H54 (cell line): ENCODE results near the gene NDUFS5.
"Not testable (repeated sequence)": the region's sequence is repeated elsewhere in the genome, so short reads cannot be mapped to it uniquely, and the experiment has no call there.

Experiments used
- DNase-seq: peaks from one replicate; pipeline ENCODE4 v3.0.0; 2011; ENCODE audit warnings: low spot score, mixed read lengths; ENCODE audit not compliant: insufficient read length
- FAIRE-seq: peaks from 3 replicates; lab custom pipeline; 2011; peaks lifted over from hg19 to GRCh38; lab: Jason Lieb, UNC
- POLR2A ChIP-seq: IDR thresholded peaks from 2 replicates; pipeline ENCODE4 v1.6.1; 2011; ENCODE audit warnings: low read depth, mild to moderate bottlenecking, low read length

The NDUFS5 gene

DNA sequence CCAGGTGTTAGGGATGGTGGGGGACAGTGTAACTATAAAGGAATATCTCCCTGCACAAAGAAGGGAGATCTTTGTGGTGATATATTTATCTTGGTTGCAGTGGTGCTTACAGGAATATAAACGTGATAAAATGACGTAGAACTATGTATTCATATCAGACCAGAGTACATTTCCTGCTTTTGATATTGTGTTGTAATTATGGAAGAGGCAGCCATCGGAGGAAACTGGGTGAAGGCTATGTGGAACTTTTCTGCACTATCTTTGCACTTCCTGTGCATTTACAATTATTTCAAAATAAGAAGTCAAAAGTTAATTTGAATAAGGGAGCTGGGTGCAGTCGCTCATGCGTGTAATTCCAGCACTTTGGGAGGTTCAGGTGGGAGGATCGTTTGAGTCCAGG is 37.6 kb downstream of the NDUFS5 start:
- no peak for TF ChIP-seq POLR2A
- DNase-seq (no peak), FAIRE-seq (no peak)

GRCh38 chr1:39065542-39065941 is 39.4 kb downstream of the NDUFS5 start:
- FAIRE-seq, result no peak
- no peak for DNase-seq
- TF ChIP-seq POLR2A, result no peak

DNA sequence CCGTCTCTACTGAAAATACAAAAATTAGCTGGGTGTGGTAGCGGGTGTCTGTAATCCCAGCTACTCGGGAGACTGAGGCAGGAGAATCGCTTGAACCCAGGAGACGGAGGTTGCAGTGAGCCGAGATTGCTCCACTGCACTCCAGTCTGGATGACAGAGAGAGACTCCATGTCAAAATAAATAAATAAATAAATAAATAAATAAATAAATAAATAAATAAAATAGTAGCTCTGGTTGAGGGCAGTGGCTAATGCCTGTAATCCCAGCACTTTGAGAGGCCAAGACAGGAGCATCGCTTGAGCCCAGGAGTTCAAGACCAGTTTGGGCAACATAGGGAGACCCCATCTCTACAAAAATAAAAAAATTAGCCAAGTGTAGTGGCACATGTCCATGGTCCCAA is 42.1 kb downstream of the NDUFS5 start:
- FAIRE-seq, DNase-seq: not testable (repeated sequence)

DNA sequence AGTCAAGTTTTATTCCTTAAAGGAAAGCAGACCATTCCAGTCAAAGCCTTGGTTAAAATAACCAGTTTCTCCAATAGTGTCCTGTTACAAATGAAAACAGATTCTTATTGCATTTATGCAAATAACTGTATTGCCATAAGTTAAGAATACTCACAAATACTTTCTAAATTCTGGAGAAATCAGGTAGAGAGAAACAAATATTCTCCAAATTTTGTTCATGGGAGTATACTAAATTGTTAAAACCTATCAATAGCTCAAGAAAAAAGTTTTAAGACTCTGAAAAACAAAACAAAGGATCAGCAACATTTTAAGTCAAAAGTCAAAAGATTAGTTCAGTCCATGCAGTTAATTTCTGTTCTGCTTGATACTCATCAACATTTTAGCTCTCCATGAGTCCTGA is 45.4 kb downstream of the NDUFS5 start:
- not testable (repeated sequence) for FAIRE-seq, DNase-seq

DNA sequence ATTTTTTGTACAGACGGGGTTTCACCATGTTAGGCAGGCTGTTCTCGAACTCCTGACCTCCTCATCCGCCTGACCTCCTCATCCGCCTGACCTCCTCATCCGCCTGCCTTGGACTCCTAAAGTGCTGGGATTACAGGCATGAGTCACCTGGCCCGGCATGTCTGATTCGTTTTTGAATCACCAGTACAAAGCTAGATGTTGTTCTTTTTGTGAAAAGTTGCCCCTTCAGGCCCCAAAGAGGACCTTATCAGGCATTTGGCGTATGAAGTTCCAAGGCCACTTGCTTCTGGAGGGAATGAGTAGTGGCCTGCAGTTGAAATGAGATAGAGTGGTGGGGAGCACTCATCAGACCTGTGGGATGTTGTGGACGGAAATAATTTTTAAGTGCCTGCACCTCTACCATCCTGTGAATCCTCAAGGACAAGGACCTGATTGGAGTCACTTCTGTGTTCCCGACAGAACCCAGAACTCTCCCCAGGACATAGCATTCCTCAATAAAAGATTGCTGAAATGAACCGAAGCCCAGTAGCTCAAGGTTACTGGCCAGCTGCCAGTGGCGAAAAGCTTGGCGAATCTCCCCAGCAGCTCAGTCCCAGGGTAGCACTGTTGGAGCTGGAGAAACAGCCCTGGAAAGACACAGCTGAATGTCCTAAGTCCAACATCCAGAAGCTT is 50.1 kb downstream of the NDUFS5 start:
- no peak for TF ChIP-seq POLR2A
- peak; percentile 30 for FAIRE-seq
- DNase-seq, result peak; percentile 66

DNA sequence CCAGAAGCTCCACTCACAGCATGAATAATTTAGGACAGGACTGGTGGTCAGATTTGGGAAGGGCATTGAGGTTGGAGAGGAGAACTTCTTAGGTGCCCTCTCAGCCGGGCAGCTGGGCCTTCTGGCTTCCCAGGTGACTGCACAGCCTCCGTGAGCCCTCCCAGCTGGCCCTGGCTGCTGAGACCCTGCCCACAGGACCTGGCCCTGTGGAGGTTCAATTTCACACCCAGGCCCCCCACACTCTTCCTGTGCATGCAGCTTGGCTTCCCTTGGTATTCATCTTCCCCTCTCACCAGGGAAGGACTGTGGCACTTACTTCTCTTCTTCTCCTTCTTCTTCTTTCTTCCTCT is 50.6 kb downstream of the NDUFS5 start:
- FAIRE-seq (no peak), DNase-seq (no peak)
- TF ChIP-seq POLR2A, result no peak

DNA sequence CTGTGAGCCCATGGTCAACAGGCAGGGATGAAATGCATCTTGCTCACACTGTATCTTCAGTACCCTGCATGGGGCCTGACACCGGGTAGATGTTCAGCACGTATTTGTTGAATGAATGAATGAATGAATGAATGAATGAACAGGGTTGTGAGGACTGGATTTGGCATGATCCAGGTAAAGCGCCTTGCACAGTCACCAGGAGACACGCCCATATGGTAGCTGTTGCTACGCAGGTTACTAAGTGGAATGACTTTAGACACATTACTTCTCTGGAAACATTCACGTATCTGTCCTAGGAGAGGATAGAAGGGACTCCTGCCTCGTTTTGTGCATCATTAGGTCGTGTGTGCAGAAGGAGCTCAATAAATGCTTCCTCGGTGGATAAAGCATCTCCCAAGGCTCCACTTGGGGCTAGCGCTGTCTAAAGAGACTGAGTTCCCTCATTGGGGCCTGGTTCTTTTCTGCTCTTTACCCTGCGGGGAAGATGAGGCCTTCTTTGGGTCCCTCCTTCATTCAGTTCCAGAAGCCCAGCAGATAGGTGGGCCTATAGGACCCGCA is 54.2 kb downstream of the NDUFS5 start:
- DNase-seq (no peak), FAIRE-seq (no peak)
- TF ChIP-seq POLR2A, result no peak

- DNase-seq, result peak; percentile 66
- FAIRE-seq, result no peak
- TF ChIP-seq POLR2A, result no peak
Observed at GRCh38 chr1:39080831-39081270, 54.7 kb downstream of the NDUFS5 start.

DNA sequence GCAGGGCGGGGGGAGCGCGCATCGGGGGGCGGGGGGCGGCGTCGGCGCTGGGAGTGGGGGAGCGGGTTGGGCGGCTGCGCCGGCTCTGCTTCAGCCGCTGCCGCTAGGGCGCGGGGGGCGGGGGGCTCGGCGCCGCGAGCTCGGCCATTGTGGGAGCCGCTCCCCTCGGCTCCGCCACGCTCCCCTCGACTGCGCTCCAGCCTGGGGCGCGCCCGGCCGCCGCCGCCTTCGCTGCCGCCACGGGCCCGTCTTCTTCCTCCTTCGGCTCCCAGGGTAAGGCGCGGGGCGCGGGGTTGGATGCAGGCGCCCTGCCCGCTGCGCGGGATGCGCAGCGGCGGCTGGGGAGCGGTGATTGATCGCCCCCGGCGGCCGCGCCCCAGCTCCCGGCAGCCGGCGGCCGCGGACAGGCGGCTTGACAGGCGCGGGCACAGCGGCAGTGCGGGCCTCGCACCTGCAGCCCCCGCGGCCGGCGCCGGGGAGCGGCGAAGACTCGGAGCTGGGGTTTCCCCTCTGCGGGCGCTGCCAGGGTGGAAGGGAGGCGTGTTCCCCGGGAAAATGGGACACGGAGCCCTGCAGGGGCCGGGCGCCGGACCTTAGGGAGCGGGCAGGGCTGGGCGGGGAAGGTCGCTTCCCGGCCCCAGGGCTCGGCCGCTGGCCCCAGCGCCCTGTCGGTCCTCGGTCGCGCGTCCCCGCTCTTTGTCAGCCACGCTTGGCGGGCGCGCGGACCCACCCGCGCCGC is 55.3 kb downstream of the NDUFS5 start:
- FAIRE-seq, result no peak

DNA sequence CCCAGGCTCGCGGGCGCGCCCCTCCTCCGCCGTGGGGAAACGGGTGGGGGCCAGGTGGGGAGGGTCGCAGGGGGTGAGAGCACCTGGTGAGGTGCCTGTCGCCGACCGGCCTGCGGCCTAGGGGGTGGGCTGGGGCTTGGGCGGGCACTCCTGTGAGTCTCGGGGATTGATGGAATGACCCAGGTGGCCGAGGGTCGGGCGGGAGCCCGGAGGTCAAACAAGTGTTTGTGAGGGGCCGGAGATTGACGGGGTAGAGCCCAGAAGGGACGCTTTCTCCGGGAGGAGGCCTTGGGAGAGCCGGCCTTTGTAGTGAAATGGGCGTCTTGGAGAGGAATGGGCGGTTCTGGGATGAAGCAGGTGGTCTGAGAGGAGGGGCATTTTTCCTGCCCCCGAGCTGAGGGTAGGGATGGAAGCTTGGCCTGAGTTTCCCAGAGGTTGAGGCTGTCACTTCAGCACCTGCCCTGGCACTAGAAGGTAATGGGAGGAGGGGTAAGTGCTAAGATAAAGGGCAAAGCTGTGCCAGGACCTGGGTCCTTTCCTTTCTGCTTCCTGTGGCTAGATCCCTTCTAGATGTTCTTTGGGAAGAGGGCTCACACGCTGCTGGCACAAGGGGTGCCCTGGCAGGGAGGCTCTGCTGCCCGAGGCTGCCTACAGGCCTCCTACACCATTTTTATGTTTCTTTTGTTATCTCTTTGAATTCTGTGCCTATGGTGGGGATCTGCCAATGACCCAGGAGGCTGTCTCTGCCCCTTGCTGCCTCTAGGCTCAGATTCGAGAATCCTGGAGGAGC is 56.1 kb downstream of the NDUFS5 start:
- FAIRE-seq (no peak), DNase-seq (no peak)
- no peak for TF ChIP-seq POLR2A

More for the DNA sequence above, 55.3 kb downstream of the NDUFS5 start:
- DNase-seq, result peak; percentile 52
- TF ChIP-seq POLR2A, result 0 out of 2 replicates have a peak, but pooled peaks have one; percentile 24

- no peak for DNase-seq
- TF ChIP-seq POLR2A, result no peak
- no peak for FAIRE-seq
Observed at GRCh38 chr1:39082811-39083576, 56.8 kb downstream of the NDUFS5 start.

DNA sequence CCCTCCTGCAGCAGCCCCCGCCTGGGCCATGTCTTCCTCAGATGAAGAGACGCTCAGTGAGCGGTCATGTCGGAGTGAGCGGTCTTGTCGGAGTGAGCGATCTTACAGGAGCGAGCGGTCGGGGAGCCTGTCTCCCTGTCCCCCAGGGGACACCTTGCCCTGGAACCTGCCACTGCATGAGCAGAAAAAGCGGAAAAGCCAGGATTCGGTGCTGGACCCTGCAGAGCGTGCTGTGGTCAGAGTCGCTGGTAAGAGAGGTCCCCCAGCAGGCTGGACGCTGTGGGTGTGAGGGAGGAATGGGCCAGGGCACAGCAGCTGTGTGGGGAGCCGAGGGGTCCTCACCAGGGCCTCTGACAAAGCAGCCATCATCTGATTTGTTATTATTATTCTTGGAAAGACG is 58.0 kb downstream of the NDUFS5 start:
- TF ChIP-seq POLR2A, result no peak
- FAIRE-seq (no peak), DNase-seq (no peak)
